Upper lobe of left lung (tissue), 6 donors: ENCODE results near the gene ATRNL1. TPM values are rescaled to one million over a fixed set of nuclear protein-coding genes. Genes with fewer than 3 reads are reported as not detected.

Experiments
- ATAC-seq, 2 donors: fragments of 200-7000 bp; cut with Tn5 transposase; one replicate each; pipeline ENCODE4 v1.9.1; 2022; ENCODE audit warnings: mild to moderate bottlenecking in 2 of 2, moderate library complexity in 2 of 2; ENCODE audit not compliant: low FRiP score in 2 of 2
- DNase-seq, 2 donors: peaks; one replicate each; pipeline ENCODE4 v3.0.0-alpha.2; 2019 to 2020
- H3K27ac ChIP-seq, 4 donors: fragments of 200-600 bp; sonication (generic); one replicate each; pipeline ENCODE4 v1.5.1; 2016 to 2019
- H3K27me3 ChIP-seq, 4 donors: fragments of 200-600 bp; sonication (generic); one replicate each; pipeline ENCODE4 v1.5.1; 2017 to 2019
- H3K36me3 ChIP-seq, 4 donors: fragments of 200-600 bp; sonication (generic); one replicate each; pipeline ENCODE4 v1.5.1; 2016 to 2019
- H3K4me1 ChIP-seq, 4 donors: fragments of 200-600 bp; sonication (generic); one replicate each; pipeline ENCODE4 v1.5.1; 2018 to 2019
- H3K4me3 ChIP-seq, 4 donors: fragments of 200-600 bp; sonication (generic); one replicate each; pipeline ENCODE4 v1.5.1; 2017 to 2019; ENCODE audit warnings: mild to moderate bottlenecking in 2 of 4, moderate library complexity in 1 of 4
- H3K9me3 ChIP-seq, 4 donors: fragments of 200-600 bp; sonication (generic); one replicate each; pipeline ENCODE4 v1.5.1; 2018 to 2019
- CTCF ChIP-seq, 6 experiments: fragments of 450-650 bp in 4 of 6; fragments of 200-600 bp in 2 of 6; sonication (generic) in 2 of 6; IDR thresholded peaks; one replicate each; pipeline ENCODE4 v1.5.1; 2016 to 2019; ENCODE audit warnings: antibody characterized with exemption in 6 of 6
- EP300 ChIP-seq, 4 donors: sonication (generic); formaldehyde crosslinking; IDR thresholded peaks; one replicate each; pipeline ENCODE4 v1.5.1; 2017; ENCODE audit warnings: antibody characterized with exemption in 4 of 4, control low read depth in 2 of 4
- POLR2A ChIP-seq, 4 donors: fragments of 450-650 bp; IDR thresholded peaks; one replicate each; pipeline ENCODE4 v1.5.1; 2016 to 2017; ENCODE audit warnings: antibody characterized with exemption in 4 of 4, mild to moderate bottlenecking in 2 of 4
- POLR2AphosphoS5 ChIP-seq, 2 donors: sonication (generic); formaldehyde crosslinking; IDR thresholded peaks; one replicate each; pipeline ENCODE4 v1.5.1; 2017; ENCODE audit warnings: antibody characterized with exemption in 2 of 2
- WGBS, 2 donors: methylation state at CpG; one replicate each; pipeline ENCODE4 v1.1.5; 2017 to 2018; 5-methylcytosine and 5-hydroxymethylcytosine counted together
- total RNA-seq, 6 donors: library from RNA; depleted of rRNA in 4 of 6; stranded (reverse); fragments of >200 nt in 4 of 6; gene quantifications; one replicate each; pipeline versions ENCODE4 v1.1.0 to v1.2.1, GENCODE V29; 2016 to 2021
- donor health status: DM: no; HTN: no; CAD: no; lungs with moderate emphysema.
- donor health status: DM: no; HTN: yes; CAD: no; lungs with severe emphysema.

The ATRNL1 gene
- total RNA-seq, 6 donors from 2014 or later: 0.11 to 1.0 (median 0.39) TPM

GRCh38 chr10:115082506-115082905 is 10.7 kb upstream of the ATRNL1 start:
- Histone ChIP-seq H3K36me3 (no peaks in the 10 kb centered on the region), H3K4me1 (no peaks in the 10 kb centered on the region), H3K4me3 (no peak overlapping the region), H3K27me3 (no peaks in the 10 kb centered on the region), H3K27ac (no peak overlapping the region), H3K9me3 (peaks cover 5 to 16% (median 7%) of the 10 kb centered on the region in 4 donors)
- WGBS, 2 donors: 65 to 74% methylated on average over 2 of the region's 2 CpGs
- no peak for TF ChIP-seq POLR2A (IDR thresholded peaks at IDR 0.05)
- TF ChIP-seq POLR2AphosphoS5 (IDR thresholded peaks at IDR 0.05): no peak
- TF ChIP-seq EP300 (IDR thresholded peaks at IDR 0.05): no peak
- TF ChIP-seq CTCF (IDR thresholded peaks at IDR 0.05): no peak
- no peak for ATAC-seq
- DNase-seq: no peak

GRCh38 chr10:115084277-115084850 is 8.8 kb upstream of the ATRNL1 start:
- H3K9me3 ChIP-seq: peaks cover 0 to 8% (median 6%) of the 10 kb centered on the region in 4 donors
- H3K36me3 ChIP-seq: no peaks in the 10 kb centered on the region
- no peak for TF ChIP-seq POLR2A (IDR thresholded peaks at IDR 0.05)
- no peak for TF ChIP-seq CTCF (IDR thresholded peaks at IDR 0.05)
- TF ChIP-seq EP300 (IDR thresholded peaks at IDR 0.05): no peak
- TF ChIP-seq POLR2AphosphoS5 (IDR thresholded peaks at IDR 0.05): no peak
- H3K27ac ChIP-seq: no peak overlapping the region
- H3K27me3 ChIP-seq: no peaks in the 10 kb centered on the region
- H3K4me3 ChIP-seq: no peak overlapping the region
- no peak for DNase-seq
- no peak for ATAC-seq
- no peaks in the 10 kb centered on the region for H3K4me1 ChIP-seq
- 60 to 62% methylated on average over 5 of the region's 5 CpGs for WGBS, 2 donors

GRCh38 chr10:115091161-115091560 is 2.0 kb upstream of the ATRNL1 start:
- ATAC-seq (no peak), DNase-seq (no peak)
- Histone ChIP-seq H3K9me3 (peaks cover 0 to 8% (median 6%) of the 10 kb centered on the region in 4 donors), H3K27me3 (peaks cover 0 to 23% (median 10%) of the 10 kb centered on the region in 4 donors), H3K4me1 (peaks cover 18 to 24% (median 20%) of the 10 kb centered on the region in 4 donors), H3K27ac (no peak overlapping the region), H3K36me3 (no peaks in the 10 kb centered on the region), H3K4me3 (no peak overlapping the region)
- TF ChIP-seq POLR2A (IDR thresholded peaks at IDR 0.05) (no peak), EP300 (IDR thresholded peaks at IDR 0.05) (no peak), POLR2AphosphoS5 (IDR thresholded peaks at IDR 0.05) (no peak)
- WGBS, 2 donors: 85 to 88% methylated on average over 6 of the region's 6 CpGs

- Histone ChIP-seq H3K27me3 (peaks cover 0 to 23% (median 10%) of the 10 kb centered on the region in 4 donors), H3K27ac (no peak overlapping the region), H3K4me1 (peaks cover 18 to 24% (median 20%) of the 10 kb centered on the region in 4 donors), H3K9me3 (peaks cover 0 to 3% (median 2%) of the 10 kb centered on the region in 4 donors), H3K36me3 (no peaks in the 10 kb centered on the region), H3K4me3 (peak overlapping the region in 3 of 4 donors; percentile 54 to 65 (median 63))
- TF ChIP-seq POLR2A (IDR thresholded peaks at IDR 0.05): no peak
- no peak for TF ChIP-seq POLR2AphosphoS5 (IDR thresholded peaks at IDR 0.05)
- TF ChIP-seq EP300 (IDR thresholded peaks at IDR 0.05): no peak
- no peak for TF ChIP-seq CTCF (IDR thresholded peaks at IDR 0.05)
- ATAC-seq (peak in 1 of 2 donors; percentile 27), DNase-seq (no peak)
- WGBS, 2 donors: 3 to 7% methylated on average over 9 to 10 of the region's 10 CpGs
Observed at GRCh38 chr10:115092258-115092554, 959 bp upstream of the ATRNL1 start.

- Histone ChIP-seq H3K27me3 (peaks cover 0 to 23% (median 10%) of the 10 kb centered on the region in 4 donors), H3K27ac (peak overlapping the region in 1 of 4 donors; percentile 9), H3K9me3 (no peaks in the 10 kb centered on the region), H3K36me3 (no peaks in the 10 kb centered on the region), H3K4me3 (peak overlapping the region; percentile 18 to 65 (median 58)), H3K4me1 (peaks cover 18 to 24% (median 20%) of the 10 kb centered on the region in 4 donors)
- no peak for TF ChIP-seq EP300 (IDR thresholded peaks at IDR 0.05)
- TF ChIP-seq POLR2A (IDR thresholded peaks at IDR 0.05): no peak
- TF ChIP-seq POLR2AphosphoS5 (IDR thresholded peaks at IDR 0.05): no peak
- TF ChIP-seq CTCF (IDR thresholded peaks at IDR 0.05): no peak
- 3% methylated on average over 28 to 34 of the region's 75 CpGs for WGBS, 2 donors
- peak in 1 of 2 donors; percentile 69 for DNase-seq
- peak in 1 of 2 donors; percentile 90 for ATAC-seq
Observed at GRCh38 chr10:115092555-115093285, 445 bp upstream of the ATRNL1 start.
